ENCODE measurements around the gene STN1. TPM values are rescaled to one million over a fixed set of nuclear protein-coding genes. Genes with fewer than 3 reads are reported as not detected.

Gene STN1
- total and polyA plus RNA-seq, 10 of the 15 experiments (the other 5 are each of a cell fraction or from before 2014, with no cell fraction given), result 22.2 to 31.8 (median 28.5) TPM

DNA sequence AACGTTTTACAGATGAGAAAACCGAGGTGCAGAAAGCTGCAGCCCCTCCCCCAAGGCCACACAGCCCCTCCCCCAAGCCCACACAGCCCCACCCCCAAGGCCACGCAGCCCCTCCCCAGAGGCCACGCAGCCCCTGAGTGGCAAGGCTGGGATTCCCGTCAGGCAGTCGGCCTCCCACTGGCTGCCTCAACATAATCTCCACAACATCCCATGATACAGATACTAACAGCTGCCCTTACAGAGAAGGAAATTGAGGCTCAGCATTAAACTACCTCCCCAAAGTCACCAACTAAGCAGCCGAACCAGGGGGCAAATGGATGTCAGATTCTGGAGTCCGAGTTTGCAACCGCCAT, 78.5 kb downstream of the STN1 start:
- Histone ChIP-seq H3K4me2 (ENCODE audit: control insufficient read depth, insufficient read depth) (no peak overlapping the region), H3K27me3 (replicated peaks in 1 of 2; ENCODE audit: control insufficient read depth in 2 of 2, insufficient read depth in 2 of 2, low read length in 1 of 2) (no peaks in the 10 kb centered on the region), H3K4me3 (no peak overlapping the region), H3K4me1 (ENCODE audit: control insufficient read depth, insufficient read depth, low read length) (no peaks in the 10 kb centered on the region), H3K27ac (ENCODE audit: control insufficient read depth, insufficient read depth) (no peak overlapping the region), H4K20me1 (ENCODE audit: control insufficient read depth, insufficient read depth) (no peaks in the 10 kb centered on the region), H3K36me3 (ENCODE audit: control insufficient read depth in 2 of 2, insufficient read depth in 2 of 2, low read length in 1 of 2) (no peaks in the 10 kb centered on the region), H3K79me2 (ENCODE audit: control insufficient read depth, insufficient read depth, low read length) (no peaks in the 10 kb centered on the region), H3K9me3 (replicated peaks; ENCODE audit: control insufficient read depth, insufficient read depth, low read length) (no peaks in the 10 kb centered on the region), H3K9ac (ENCODE audit: control insufficient read depth, insufficient read depth, low read length) (no peak overlapping the region), H2AFZ (ENCODE audit: control insufficient read depth, low read depth, low read length) (no peak overlapping the region)
- intact Hi-C loops (cut with micrococcal nuclease; ENCODE audit: unreplicated experiment), result no loop called here
- FAIRE-seq (no peak), ATAC-seq (no peak), DNase-seq (ENCODE audit: low read depth, low spot score) (no peak)
- CTCF ChIA-PET, result interaction anchor here (0.8 to 1.4 kb wide), 2 partner anchors 8 to 87 kb away, joined by 3 to 6 read pairs; no protein-coding TSS in a partner anchor
- no peak for TF ChIP-seq FOXM1 (IDR thresholded peaks at IDR 0.05; ENCODE audit: low read depth, low read length)
- TF ChIP-seq, protein P1, sequence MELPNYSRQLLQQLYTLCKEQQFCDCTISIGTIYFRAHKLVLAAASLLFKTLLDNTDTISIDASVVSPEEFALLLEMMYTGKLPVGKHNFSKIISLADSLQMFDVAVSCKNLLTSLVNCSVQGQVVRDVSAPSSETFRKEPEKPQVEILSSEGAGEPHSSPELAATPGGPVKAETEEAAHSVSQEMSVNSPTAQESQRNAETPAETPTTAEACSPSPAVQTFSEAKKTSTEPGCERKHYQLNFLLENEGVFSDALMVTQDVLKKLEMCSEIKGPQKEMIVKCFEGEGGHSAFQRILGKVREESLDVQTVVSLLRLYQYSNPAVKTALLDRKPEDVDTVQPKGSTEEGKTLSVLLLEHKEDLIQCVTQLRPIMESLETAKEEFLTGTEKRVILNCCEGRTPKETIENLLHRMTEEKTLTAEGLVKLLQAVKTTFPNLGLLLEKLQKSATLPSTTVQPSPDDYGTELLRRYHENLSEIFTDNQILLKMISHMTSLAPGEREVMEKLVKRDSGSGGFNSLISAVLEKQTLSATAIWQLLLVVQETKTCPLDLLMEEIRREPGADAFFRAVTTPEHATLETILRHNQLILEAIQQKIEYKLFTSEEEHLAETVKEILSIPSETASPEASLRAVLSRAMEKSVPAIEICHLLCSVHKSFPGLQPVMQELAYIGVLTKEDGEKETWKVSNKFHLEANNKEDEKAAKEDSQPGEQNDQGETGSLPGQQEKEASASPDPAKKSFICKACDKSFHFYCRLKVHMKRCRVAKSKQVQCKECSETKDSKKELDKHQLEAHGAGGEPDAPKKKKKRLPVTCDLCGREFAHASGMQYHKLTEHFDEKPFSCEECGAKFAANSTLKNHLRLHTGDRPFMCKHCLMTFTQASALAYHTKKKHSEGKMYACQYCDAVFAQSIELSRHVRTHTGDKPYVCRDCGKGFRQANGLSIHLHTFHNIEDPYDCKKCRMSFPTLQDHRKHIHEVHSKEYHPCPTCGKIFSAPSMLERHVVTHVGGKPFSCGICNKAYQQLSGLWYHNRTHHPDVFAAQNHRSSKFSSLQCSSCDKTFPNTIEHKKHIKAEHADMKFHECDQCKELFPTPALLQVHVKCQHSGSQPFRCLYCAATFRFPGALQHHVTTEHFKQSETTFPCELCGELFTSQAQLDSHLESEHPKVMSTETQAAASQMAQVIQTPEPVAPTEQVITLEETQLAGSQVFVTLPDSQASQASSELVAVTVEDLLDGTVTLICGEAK (IDR thresholded peaks at IDR 0.05; ENCODE audit: borderline replicate concordance), result no peak
- TF ChIP-seq NBN (IDR thresholded peaks at IDR 0.05), result no peak
- TF ChIP-seq, protein P2, sequence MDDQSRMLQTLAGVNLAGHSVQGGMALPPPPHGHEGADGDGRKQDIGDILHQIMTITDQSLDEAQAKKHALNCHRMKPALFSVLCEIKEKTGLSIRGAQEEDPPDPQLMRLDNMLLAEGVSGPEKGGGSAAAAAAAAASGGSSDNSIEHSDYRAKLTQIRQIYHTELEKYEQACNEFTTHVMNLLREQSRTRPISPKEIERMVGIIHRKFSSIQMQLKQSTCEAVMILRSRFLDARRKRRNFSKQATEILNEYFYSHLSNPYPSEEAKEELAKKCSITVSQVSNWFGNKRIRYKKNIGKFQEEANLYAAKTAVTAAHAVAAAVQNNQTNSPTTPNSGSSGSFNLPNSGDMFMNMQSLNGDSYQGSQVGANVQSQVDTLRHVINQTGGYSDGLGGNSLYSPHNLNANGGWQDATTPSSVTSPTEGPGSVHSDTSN (IDR thresholded peaks at IDR 0.05; ENCODE audit: insufficient replicate concordance, low read depth, low read length), result no peak
- TF ChIP-seq CHD4 (IDR thresholded peaks at IDR 0.05), result no peak
- no peak for TF ChIP-seq CBX3 (IDR thresholded peaks at IDR 0.05; ENCODE audit: borderline replicate concordance, low read depth)
- TF ChIP-seq RELA (IDR thresholded peaks at IDR 0.05; ENCODE audit: borderline replicate concordance, partially characterized antibody), result no peak
- TF ChIP-seq BCL11A (IDR thresholded peaks at IDR 0.05; ENCODE audit: low read depth, low read length), result no peak
- RAD21 ChIA-PET (ENCODE audit: unreplicated experiment), result no interaction called here
- BruUV-seq (replicated peaks), result no TSS peak
- POLR2A ChIA-PET, result no interaction called here
- 56% methylated on average over 7 of the region's 9 CpGs for WGBS (ENCODE audit: insufficient coverage, insufficient replicate concordance, low lambda C conversion rate, missing lambda C conversion rate)
- SMC1A ChIA-PET (ENCODE audit: uncharacterized antibody, unreplicated experiment), result no interaction called here
- in situ Hi-C loops (cut with MboI), result no loop called here

Measured in GM12878 (cell line).